Heart right ventricle (tissue), 16 donors: ENCODE data around the gene GYG1. TPM values are rescaled to one million over a fixed set of nuclear protein-coding genes. Genes with fewer than 3 reads are reported as not detected.
A peak's percentile ranks its signal among the peaks of the same experiment; 100 is the strongest.

ENCODE experiments used
- ATAC-seq, 8 donors: fragments of 200-7000 bp; cut with Tn5 transposase; one replicate each; pipeline ENCODE4 v1.9.1; 2020; ENCODE audit warnings: mild to moderate bottlenecking in 8 of 8, moderate library complexity in 8 of 8, moderate number of reproducible peaks in 1 of 8
- DNase-seq, 2 donors: peaks; one replicate each; pipeline ENCODE4 v3.0.0-alpha.2; 2020
- H3K27ac ChIP-seq, 10 donors: fragments of 200-600 bp; sonication (generic) in 2 of 10; one replicate each; pipeline versions ENCODE4 v1.5.0 to v1.8.0; 2020 to 2022; ENCODE audit warnings: mild to moderate bottlenecking in 3 of 10
- H3K27me3 ChIP-seq, 7 donors: fragments of 200-600 bp; one replicate each; pipeline ENCODE4 v1.8.0; 2021 to 2022; ENCODE audit warnings: mild to moderate bottlenecking in 2 of 7
- H3K36me3 ChIP-seq, 9 donors: fragments of 200-600 bp; sonication (generic) in 1 of 9; one replicate each; pipeline versions ENCODE4 v1.5.0 to v1.8.0; 2020 to 2022; ENCODE audit warnings: mild to moderate bottlenecking in 2 of 9
- H3K4me1 ChIP-seq, 9 donors: fragments of 200-600 bp; sonication (generic) in 1 of 9; one replicate each; pipeline versions ENCODE4 v1.5.0 to v1.8.0; 2020 to 2022; ENCODE audit warnings: mild to moderate bottlenecking in 4 of 9
- H3K4me3 ChIP-seq, 10 donors: fragments of 200-600 bp; sonication (generic) in 2 of 10; one replicate each; pipeline versions ENCODE4 v1.5.0 to v1.8.0; 2020 to 2022; ENCODE audit warnings: mild to moderate bottlenecking in 7 of 10, moderate library complexity in 2 of 10
- H3K9me3 ChIP-seq, 11 donors: fragments of 200-600 bp in 10 of 11; sonication (generic) in 2 of 11; one replicate each; pipeline versions ENCODE4 v1.5.0 to v1.8.0; 2013 to 2022; ENCODE audit warnings: mild to moderate bottlenecking in 2 of 11, control low read depth in 1 of 11, moderate library complexity in 1 of 11
- CTCF ChIP-seq, 9 donors: fragments of 200-600 bp; sonication (generic) in 2 of 9; IDR thresholded peaks; one replicate each; pipeline versions ENCODE4 v1.5.0 to v1.8.0; 2021 to 2022; ENCODE audit warnings: antibody characterized with exemption in 9 of 9, mild to moderate bottlenecking in 5 of 9, moderate library complexity in 1 of 9
- WGBS, 2 donors: extraction: QIAGEN DNeasy Blood & Tissue Kit; methylation state at CpG; one replicate each; pipeline ENCODE4 v1.1.7; 2013; ENCODE audit warnings: inconsistent platforms in 1 of 2; 5-methylcytosine and 5-hydroxymethylcytosine counted together
- intact Hi-C, 10 donors: fragments of 100-400 bp; cut with DNase I; formaldehyde crosslinking; loops; one replicate each; pipeline versions ENCODE4 v1.11.1 to v1.14.2; 2022
- polyA plus RNA-seq, 2 donors: library from polyadenylated mRNA; stranded (reverse); fragments of 200-250 nt; gene quantifications; one replicate each; pipeline ENCODE4 v1.2.3, GENCODE V29; 2013
- total RNA-seq, 10 donors: library from RNA; stranded (reverse); fragmentation: NEBNext Ultra II Directional in 3 of 10; extraction: Animal tissue kit (Norgen Biotek cat#: 25700) in 3 of 10; gene quantifications; one replicate each; pipeline versions ENCODE4 v1.2.1 to v1.2.4, GENCODE V29; 2021 to 2023
- donor health status: Arrhythmogenic right ventricular cardiomyopathy.
- donor health status: ischemic (EF 13 %, LVEDD 7.1; RV severe dilation, severe dysfunction).
- donor health status: healthy with polysubstance abuse.
- donor health status: DM: no; HTN: yes; CAD: no.
- donor health status: DM: no; HTN: no; CAD: no.
- donor health status: ischemic (EF 25% LVEDD 6.9; RV normal size, moderate dysfunction).
- donor health status: ischemic (EF 25% LVEDD 5.7; RV mildly dilated, moderate dysfunction).
- donor health status: healthy.
- donor health status: DM: yes; HTN: yes; CAD: no.
- donor health status: Ischemic cardiomyopathy.
- donor health status: ischemic (EF 35%, LVEDD 5.7; RV mildly dilated, moderate dysfunction).
- donor health status: nonischemic (EF 11% LVEDD 7.7; RV severe dilation, severe dysfunction).
- donor health status: DM: yes; HTN: yes; CAD: no.
- donor health status: PGD.
- donor health status: ischemic (EF 29% LVEDD 5.4; RV normal size, mild dysfunction).
- donor health status: nonischemic (EF 23%, LVEDD 6.1; RV moderate dilation, normal function).

The GYG1 gene
- total and polyA plus RNA-seq, 12 donors = 56.5 to 210 (median 154) TPM

DNA sequence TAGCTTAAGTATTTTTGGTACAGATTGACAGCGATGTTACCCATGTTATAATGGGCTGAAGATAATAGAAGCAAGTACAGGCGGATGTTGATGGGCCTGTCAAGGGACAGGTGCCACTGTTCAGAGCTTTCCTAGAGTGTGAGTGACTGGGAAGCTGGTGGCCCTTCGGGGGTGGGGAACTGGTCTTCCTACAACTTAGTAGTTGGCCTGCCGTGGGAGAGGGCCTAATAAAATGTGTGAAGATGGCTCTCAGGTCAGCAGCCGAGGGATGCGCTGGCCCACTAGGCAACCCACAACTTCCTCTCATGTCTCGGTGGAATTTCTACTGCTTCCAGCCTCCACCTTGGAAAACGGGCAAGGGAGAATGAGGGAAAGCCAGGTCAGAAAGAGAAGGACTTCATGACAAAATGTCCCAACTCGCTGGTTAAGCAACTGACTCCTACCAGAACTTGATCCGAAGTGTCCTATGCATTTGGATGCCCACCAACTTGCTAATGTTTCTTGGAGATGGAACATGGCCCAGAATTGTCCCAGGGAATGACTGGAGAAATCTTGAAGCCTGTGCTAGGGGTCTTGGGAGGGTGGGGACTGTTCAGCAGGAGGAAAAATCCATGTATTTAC is 1.4 kb downstream of the GYG1 start:
- Histone ChIP-seq H3K4me3 (peak overlapping the region; percentile 70 to 99 (median 94)), H3K9me3 (no peaks in the 10 kb centered on the region), H3K27ac (peak overlapping the region in 9 of 10 donors; percentile 94 to 99 (median 98)), H3K27me3 (no peaks in the 10 kb centered on the region), H3K36me3 (peaks cover 0 to 40% (median 24%) of the 10 kb centered on the region in 9 donors), H3K4me1 (peaks cover 0 to 41% (median 18%) of the 10 kb centered on the region in 9 donors)
- intact Hi-C loops = loop anchor here in 1 of 10 donors (10.0 kb wide), 1 partner anchor 1612 kb away; the partner anchor contains the start of gene SELENOT
- DNase-seq = no peak
- 68 to 81% methylated on average over 10 of the region's 10 CpGs for WGBS, 2 donors
- no peak for ATAC-seq
- TF ChIP-seq CTCF (IDR thresholded peaks at IDR 0.05) = no peak

- no peaks in the 10 kb centered on the region for H3K27me3 ChIP-seq
- intact Hi-C loops = loop anchor here in 1 of 10 donors (10.0 kb wide), 1 partner anchor 1607 kb away; the partner anchor contains the start of gene SELENOT
- TF ChIP-seq CTCF (IDR thresholded peaks at IDR 0.05) = no peak
- ATAC-seq = peak in 6 of 8 donors; percentile 54 to 78 (median 66)
- peaks cover 0 to 80% (median 24%) of the 10 kb centered on the region in 9 donors for H3K36me3 ChIP-seq
- no peak overlapping the region for H3K4me3 ChIP-seq
- WGBS, 2 donors = 47 to 67% methylated on average over 1 of the region's 1 CpG
- H3K27ac ChIP-seq = peak overlapping the region in 5 of 10 donors; percentile 52 to 65 (median 59)
- no peaks in the 10 kb centered on the region for H3K9me3 ChIP-seq
- H3K4me1 ChIP-seq = peaks cover 4 to 58% (median 31%) of the 10 kb centered on the region in 9 donors
- no peak for DNase-seq
Observed at GRCh38 chr3:148997623-148998022, 6.3 kb downstream of the GYG1 start.

- no peak for ATAC-seq
- H3K36me3 ChIP-seq = peaks cover 0 to 87% (median 24%) of the 10 kb centered on the region in 9 donors
- 70 to 79% methylated on average over 5 of the region's 5 CpGs for WGBS, 2 donors
Observed at GRCh38 chr3:148998297-148998696, 7.0 kb downstream of the GYG1 start.

More at GRCh38 chr3:148998297-148998696, 7.0 kb downstream of the GYG1 start:
- peaks cover 4 to 52% (median 25%) of the 10 kb centered on the region in 9 donors for H3K4me1 ChIP-seq
- H3K4me3 ChIP-seq = no peak overlapping the region
- TF ChIP-seq CTCF (IDR thresholded peaks at IDR 0.05) = no peak
- H3K27ac ChIP-seq = peak overlapping the region in 7 of 10 donors; percentile 36 to 65 (median 57)
- intact Hi-C loops = loop anchor here in 1 of 10 donors (10.0 kb wide), 1 partner anchor 1607 kb away; the partner anchor contains the start of gene SELENOT
- DNase-seq = no peak
- no peaks in the 10 kb centered on the region for H3K9me3 ChIP-seq
- H3K27me3 ChIP-seq = no peaks in the 10 kb centered on the region
